Tibial artery (tissue), 4 donors: ENCODE data around the gene CABLES1.
A peak's percentile ranks its signal among the peaks of the same experiment; 100 is the strongest.

ENCODE experiments used
- DNase-seq, 2 donors: peaks; one replicate each; pipeline ENCODE4 v3.0.0-alpha.2; 2019
- H3K27ac ChIP-seq, 2 donors: fragments of 200-600 bp; sonication (generic) in 1 of 2; 1 replicate in 1 of 2; 2 replicates in 1 of 2; pipeline ENCODE4 v1.5.1; 2018 to 2019; ENCODE audit warnings: mild to moderate bottlenecking in 1 of 2
- H3K27me3 ChIP-seq, 2 donors: fragments of 200-600 bp; sonication (generic) in 1 of 2; one replicate each; pipeline versions ENCODE4 v1.5.1 to v1.6.0; 2016 to 2019
- H3K36me3 ChIP-seq, 3 donors: fragments of 200-600 bp; sonication (generic) in 2 of 3; one replicate each; pipeline ENCODE4 v1.5.1; 2016 to 2019; ENCODE audit warnings: mild to moderate bottlenecking in 2 of 3
- H3K4me1 ChIP-seq, 4 donors: fragments of 200-600 bp; sonication (generic) in 2 of 4; 1 replicate in 3 of 4; 2 replicates in 1 of 4; pipeline ENCODE4 v1.5.1; 2016 to 2019
- H3K4me3 ChIP-seq, 2 donors: fragments of 200-600 bp; sonication (generic) in 1 of 2; 1 replicate in 1 of 2; 2 replicates in 1 of 2; pipeline ENCODE4 v1.5.1; 2018 to 2019; ENCODE audit warnings: mild to moderate bottlenecking in 2 of 2
- H3K9me3 ChIP-seq, 3 donors: fragments of 200-600 bp; sonication (generic) in 1 of 3; one replicate each; pipeline ENCODE4 v1.5.1; 2016 to 2019
- intact Hi-C: fragments of 100-400 bp; cut with DNase I; formaldehyde crosslinking; loops from one replicate; pipeline ENCODE4 v1.15.0; 2023; ENCODE audit warnings: low total_unique reads
- TF ChIP-seq, protein P1 (sequence below), 2 experiments: fragments of 200-600 bp in 1 of 2; fragments of 450-650 bp in 1 of 2; IDR thresholded peaks; one replicate each; pipeline ENCODE4 v1.5.1; 2017 to 2019; ENCODE audit warnings: antibody characterized with exemption in 2 of 2, mild to moderate bottlenecking in 1 of 2, moderate library complexity in 1 of 2

The CABLES1 gene

DNA sequence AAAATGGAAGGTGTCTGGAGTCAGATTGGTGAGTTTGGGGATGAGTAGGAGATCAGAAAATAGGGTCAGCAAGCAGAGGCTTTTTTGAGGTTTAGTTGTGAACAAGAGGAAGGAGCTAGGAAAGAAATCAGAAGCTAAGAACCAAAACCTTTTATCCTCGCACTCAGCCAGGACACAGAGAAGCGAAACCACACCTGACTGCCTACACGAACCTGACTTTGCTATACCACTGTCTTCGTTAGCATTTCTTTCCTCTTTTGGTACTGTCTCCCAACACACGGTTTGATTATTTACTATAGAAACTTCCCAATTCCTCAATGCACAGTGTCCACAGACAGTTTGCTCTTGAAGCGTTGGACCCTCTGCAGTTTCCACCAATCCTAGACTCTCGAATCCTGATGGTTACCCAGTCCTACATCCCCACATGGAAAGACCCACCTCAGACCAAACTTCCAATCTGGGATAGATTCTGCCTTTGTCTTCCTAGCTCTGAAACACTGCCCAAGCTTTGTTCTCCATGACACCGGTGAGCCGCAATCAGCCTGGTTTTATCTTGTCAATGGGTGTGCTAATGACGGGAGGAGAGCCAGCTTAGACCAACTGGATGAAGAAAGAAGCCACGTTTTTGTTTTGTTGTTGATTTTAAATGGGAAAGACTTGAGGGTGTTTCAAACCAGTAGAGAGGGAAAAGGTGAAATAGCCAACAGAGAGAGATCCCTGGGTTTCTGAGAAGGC lies 137.4 kb downstream of the CABLES1 start:
- TF ChIP-seq, protein P1, sequence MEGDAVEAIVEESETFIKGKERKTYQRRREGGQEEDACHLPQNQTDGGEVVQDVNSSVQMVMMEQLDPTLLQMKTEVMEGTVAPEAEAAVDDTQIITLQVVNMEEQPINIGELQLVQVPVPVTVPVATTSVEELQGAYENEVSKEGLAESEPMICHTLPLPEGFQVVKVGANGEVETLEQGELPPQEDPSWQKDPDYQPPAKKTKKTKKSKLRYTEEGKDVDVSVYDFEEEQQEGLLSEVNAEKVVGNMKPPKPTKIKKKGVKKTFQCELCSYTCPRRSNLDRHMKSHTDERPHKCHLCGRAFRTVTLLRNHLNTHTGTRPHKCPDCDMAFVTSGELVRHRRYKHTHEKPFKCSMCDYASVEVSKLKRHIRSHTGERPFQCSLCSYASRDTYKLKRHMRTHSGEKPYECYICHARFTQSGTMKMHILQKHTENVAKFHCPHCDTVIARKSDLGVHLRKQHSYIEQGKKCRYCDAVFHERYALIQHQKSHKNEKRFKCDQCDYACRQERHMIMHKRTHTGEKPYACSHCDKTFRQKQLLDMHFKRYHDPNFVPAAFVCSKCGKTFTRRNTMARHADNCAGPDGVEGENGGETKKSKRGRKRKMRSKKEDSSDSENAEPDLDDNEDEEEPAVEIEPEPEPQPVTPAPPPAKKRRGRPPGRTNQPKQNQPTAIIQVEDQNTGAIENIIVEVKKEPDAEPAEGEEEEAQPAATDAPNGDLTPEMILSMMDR (IDR thresholded peaks at IDR 0.05): no peak
- peaks cover 0 to 27% (median 19%) of the 10 kb centered on the region in 4 donors for H3K4me1 ChIP-seq
- no peaks in the 10 kb centered on the region for H3K9me3 ChIP-seq
- no peak overlapping the region for H3K4me3 ChIP-seq
- H3K27me3 ChIP-seq: no peaks in the 10 kb centered on the region
- intact Hi-C loops: loop anchor here (10.0 kb wide), 1 partner anchor 52 kb away; no protein-coding TSS in a partner anchor
- no peak overlapping the region for H3K27ac ChIP-seq
- DNase-seq: no peak
- H3K36me3 ChIP-seq: no peaks in the 10 kb centered on the region

GRCh38 chr18:23273443-23273966 lies 138.2 kb downstream of the CABLES1 start:
- TF ChIP-seq, protein P1 (IDR thresholded peaks at IDR 0.05): no peak
- DNase-seq: no peak

GRCh38 chr18:23274638-23275482 lies 139.6 kb downstream of the CABLES1 start:
- Histone ChIP-seq H3K9me3 (no peaks in the 10 kb centered on the region), H3K27me3 (no peaks in the 10 kb centered on the region), H3K4me1 (peaks cover 0 to 27% (median 19%) of the 10 kb centered on the region in 4 donors), H3K27ac (no peak overlapping the region), H3K36me3 (no peaks in the 10 kb centered on the region), H3K4me3 (no peak overlapping the region)
- TF ChIP-seq, protein P1 (IDR thresholded peaks at IDR 0.05): no peak
- no peak for DNase-seq
- intact Hi-C loops: loop anchor here (10.0 kb wide), 1 partner anchor 50 kb away; no protein-coding TSS in a partner anchor

More at GRCh38 chr18:23273443-23273966, 138.2 kb downstream of the CABLES1 start:
- no peak overlapping the region for H3K27ac ChIP-seq
- intact Hi-C loops: loop anchor here (10.0 kb wide), 1 partner anchor 51 kb away; no protein-coding TSS in a partner anchor
- H3K9me3 ChIP-seq: no peaks in the 10 kb centered on the region
- no peaks in the 10 kb centered on the region for H3K36me3 ChIP-seq
- H3K4me3 ChIP-seq: no peak overlapping the region
- no peaks in the 10 kb centered on the region for H3K27me3 ChIP-seq
- H3K4me1 ChIP-seq: peaks cover 0 to 27% (median 19%) of the 10 kb centered on the region in 4 donors

GRCh38 chr18:23276451-23276850 lies 141.2 kb downstream of the CABLES1 start:
- H3K4me1 ChIP-seq: peaks cover 0 to 27% (median 19%) of the 10 kb centered on the region in 4 donors
- intact Hi-C loops: loop anchor here (10.0 kb wide), 1 partner anchor 48 kb away; no protein-coding TSS in a partner anchor
- no peaks in the 10 kb centered on the region for H3K36me3 ChIP-seq
- TF ChIP-seq, protein P1 (IDR thresholded peaks at IDR 0.05): no peak
- no peak for DNase-seq
- H3K27ac ChIP-seq: peak overlapping the region in 1 of 2 donors; percentile 37
- no peak overlapping the region for H3K4me3 ChIP-seq
- H3K9me3 ChIP-seq: no peaks in the 10 kb centered on the region
- no peaks in the 10 kb centered on the region for H3K27me3 ChIP-seq

- no peaks in the 10 kb centered on the region for H3K9me3 ChIP-seq
- H3K27me3 ChIP-seq: no peaks in the 10 kb centered on the region
- H3K4me3 ChIP-seq: no peak overlapping the region
- DNase-seq: no peak
- intact Hi-C loops: loop anchor here (10.0 kb wide), 1 partner anchor 47 kb away; no protein-coding TSS in a partner anchor
- H3K27ac ChIP-seq: no peak overlapping the region
- peaks cover 0 to 37% (median 19%) of the 10 kb centered on the region in 4 donors for H3K4me1 ChIP-seq
- H3K36me3 ChIP-seq: no peaks in the 10 kb centered on the region
- TF ChIP-seq, protein P1 (IDR thresholded peaks at IDR 0.05): no peak
These were observed 142.1 kb downstream of the CABLES1 start for GRCh38 chr18:23277399-23277798.
